OCI-LY3 (cell line): Measurements from ENCODE around the gene GMCL2.
"Not testable (repeated sequence)": the region's sequence is repeated elsewhere in the genome, so short reads cannot be mapped to it uniquely, and the experiment has no call there.

Experiments used
- H2AFZ ChIP-seq: fragments of 200-600, 300-600 bp; shearing (Covaris generic); 2 replicates; pipeline ENCODE4 v1.6.0; 2014; ENCODE audit warnings: antibody characterized with exemption, low read depth, low read length
- H3K27ac ChIP-seq: fragments of 200-600, 300-600 bp; sonication (generic); 2 replicates; pipeline ENCODE4 v1.5.1; 2014; ENCODE audit warnings: mild to moderate bottlenecking, low read length, moderate library complexity, mixed read lengths
- H3K27me3 ChIP-seq: fragments of 200-600, 300-600 bp; sonication (generic); 2 replicates; pipeline ENCODE4 v1.6.1; 2014; ENCODE audit warnings: low read depth, low read length, mixed read lengths
- H3K36me3 ChIP-seq: fragments of 200-600, 300-600 bp; sonication (generic); replicated peaks from 2 replicates; pipeline ENCODE3; 2014; ENCODE audit warnings: low read depth, low read length, mixed read lengths
- H3K4me1 ChIP-seq: fragments of 300-600, 200-600 bp; sonication (generic); 2 replicates; pipeline ENCODE4 v1.6.1; 2014; ENCODE audit warnings: low read length, mixed read lengths
- H3K4me2 ChIP-seq: fragments of 200-600, 300-600 bp; sonication (generic); 2 replicates; pipeline ENCODE4 v1.6.1; 2014; ENCODE audit warnings: low read length, mixed read lengths
- H3K4me3 ChIP-seq: fragments of 300-600, 200-600 bp; sonication (generic); 2 replicates; pipeline ENCODE4 v1.5.1; 2014; ENCODE audit warnings: antibody characterized with exemption, mild to moderate bottlenecking, low read length, moderate library complexity
- H3K79me2 ChIP-seq: fragments of 300-600, 200-600 bp; shearing (Covaris generic); 2 replicates; pipeline ENCODE4 v1.6.1; 2014; ENCODE audit warnings: mild to moderate bottlenecking, low read length, mixed read lengths
- H3K9ac ChIP-seq: fragments of 300-600, 200-600 bp; shearing (Covaris generic); 2 replicates; pipeline ENCODE4 v1.6.0; 2014; ENCODE audit warnings: mild to moderate bottlenecking, low read length, moderate library complexity
- H3K9me3 ChIP-seq: fragments of 200-600, 300-600 bp; shearing (Covaris generic); 2 replicates; pipeline ENCODE4 v1.6.1; 2014; ENCODE audit warnings: low read length, mixed read lengths; ENCODE audit not compliant: insufficient read depth
- H4K20me1 ChIP-seq: fragments of 200-600, 300-600 bp; sonication (generic); 2 replicates; pipeline ENCODE4 v1.6.1; 2016; ENCODE audit warnings: low read length, mixed read lengths; ENCODE audit not compliant: insufficient read depth
- CTCF ChIP-seq: fragments of 200-600, 300-600 bp; sonication (generic); IDR thresholded peaks from 2 replicates; pipeline ENCODE4 v1.5.1; 2014; ENCODE audit warnings: antibody characterized with exemption, low read length, low read depth
- EZH2phosphoT487 ChIP-seq: fragments of 200-600 bp; shearing (Covaris generic); IDR thresholded peaks from 2 replicates; pipeline ENCODE4 v1.6.1; 2018; ENCODE audit warnings: antibody characterized with exemption, mixed run types, low read depth

Gene GMCL2

GRCh38 chr5:178201927-178202235 lies 14.7 kb upstream of the GMCL2 start:
- H3K27me3 ChIP-seq = no peaks in the 10 kb centered on the region
- H4K20me1 ChIP-seq = peaks cover 16% of the 10 kb centered on the region
- H3K9ac ChIP-seq = no peak overlapping the region
- TF ChIP-seq EZH2phosphoT487 (no peak), CTCF (no peak)
- H3K4me2 ChIP-seq = no peak overlapping the region
- no peak overlapping the region for H3K4me3 ChIP-seq
- peaks cover 16% of the 10 kb centered on the region for H3K36me3 ChIP-seq
- H3K4me1 ChIP-seq = peaks cover 12% of the 10 kb centered on the region
- H3K79me2 ChIP-seq = peaks cover 39% of the 10 kb centered on the region
- H3K9me3 ChIP-seq = no peaks in the 10 kb centered on the region
- no peak overlapping the region for H3K27ac ChIP-seq
- no peak overlapping the region for H2AFZ ChIP-seq

- Histone ChIP-seq H3K27ac (no peak overlapping the region), H3K9me3 (no peaks in the 10 kb centered on the region), H3K36me3 (peaks cover 11% of the 10 kb centered on the region), H4K20me1 (peaks cover 11% of the 10 kb centered on the region), H3K79me2 (peaks cover 34% of the 10 kb centered on the region), H3K4me2 (no peak overlapping the region), H3K4me1 (peaks cover 7% of the 10 kb centered on the region), H3K9ac (no peak overlapping the region), H3K4me3 (no peak overlapping the region), H2AFZ (no peak overlapping the region), H3K27me3 (no peaks in the 10 kb centered on the region)
- TF ChIP-seq EZH2phosphoT487 = no peak
- TF ChIP-seq CTCF = no peak
Measured at GRCh38 chr5:178201221-178201926, 14.2 kb upstream of the GMCL2 start.

- TF ChIP-seq CTCF (no peak), EZH2phosphoT487 (no peak)
- 0 out of 2 replicates have a peak, but pooled peaks cover 3% of the 10 kb centered on the region for H3K27me3 ChIP-seq
- no peaks in the 10 kb centered on the region for H4K20me1 ChIP-seq
- no peaks in the 10 kb centered on the region for H3K4me1 ChIP-seq
- H3K79me2 ChIP-seq = peaks cover 18% of the 10 kb centered on the region
- no peak overlapping the region for H2AFZ ChIP-seq
- H3K36me3 ChIP-seq = no peaks in the 10 kb centered on the region
- H3K9me3 ChIP-seq = no peaks in the 10 kb centered on the region
- H3K9ac ChIP-seq = no peak overlapping the region
- no peak overlapping the region for H3K27ac ChIP-seq
- no peak overlapping the region for H3K4me2 ChIP-seq
- no peak overlapping the region for H3K4me3 ChIP-seq
Measured at GRCh38 chr5:178199581-178200434, 12.6 kb upstream of the GMCL2 start.

GRCh38 chr5:178198706-178199105 lies 11.5 kb upstream of the GMCL2 start:
- TF ChIP-seq CTCF (no peak), EZH2phosphoT487 (no peak)
- no peak overlapping the region for H2AFZ ChIP-seq
- H3K79me2 ChIP-seq = peaks cover 8% of the 10 kb centered on the region
- H3K9me3 ChIP-seq = no peaks in the 10 kb centered on the region
- H3K36me3 ChIP-seq = no peaks in the 10 kb centered on the region
- H3K9ac ChIP-seq = no peak overlapping the region
- no peak overlapping the region for H3K4me3 ChIP-seq
- H3K27ac ChIP-seq = no peak overlapping the region
- H3K4me1 ChIP-seq = no peaks in the 10 kb centered on the region
- H3K4me2 ChIP-seq = no peak overlapping the region
- H4K20me1 ChIP-seq = no peaks in the 10 kb centered on the region
- peaks cover 13% of the 10 kb centered on the region for H3K27me3 ChIP-seq

GRCh38 chr5:178198151-178198550 lies 11.0 kb upstream of the GMCL2 start:
- H3K4me3 ChIP-seq, H3K27ac ChIP-seq, H3K4me2 ChIP-seq, H3K4me1 ChIP-seq, H3K9ac ChIP-seq, H2AFZ ChIP-seq, H4K20me1 ChIP-seq, H3K9me3 ChIP-seq, H3K79me2 ChIP-seq, H3K36me3 ChIP-seq: not testable (repeated sequence)
- peaks cover 16% of the 10 kb centered on the region for H3K27me3 ChIP-seq
